GM19193 (cell line): ENCODE measurements around the gene COQ8A.

Experiments
- POLR2A ChIP-seq: IDR thresholded peaks from 4 replicates; pipeline ENCODE4 v1.6.1; 2011; ENCODE audit not compliant: insufficient read depth, insufficient read length; ENCODE audit errors: extremely low read depth

The COQ8A gene

GRCh38 chr1:226993814-226994585 lies 53.9 kb downstream of the COQ8A start:
- TF ChIP-seq POLR2A = no peak

GRCh38 chr1:226994586-226995364 lies 54.7 kb downstream of the COQ8A start:
- TF ChIP-seq POLR2A = no peak

GRCh38 chr1:226995365-226996332 lies 55.6 kb downstream of the COQ8A start:
- TF ChIP-seq POLR2A = no peak

GRCh38 chr1:227002531-227003049 lies 62.5 kb downstream of the COQ8A start:
- no peak for TF ChIP-seq POLR2A

GRCh38 chr1:227003165-227003564 lies 63.1 kb downstream of the COQ8A start:
- no peak for TF ChIP-seq POLR2A

GRCh38 chr1:227004796-227005195 lies 64.7 kb downstream of the COQ8A start:
- no peak for TF ChIP-seq POLR2A

- no peak for TF ChIP-seq POLR2A
Measured at GRCh38 chr1:227006226-227006796, 66.2 kb downstream of the COQ8A start.

- TF ChIP-seq POLR2A = no peak
Measured at GRCh38 chr1:227009937-227010336, 69.8 kb downstream of the COQ8A start.

GRCh38 chr1:227010645-227011044 lies 70.6 kb downstream of the COQ8A start:
- TF ChIP-seq POLR2A = no peak

- no peak for TF ChIP-seq POLR2A
Measured at GRCh38 chr1:227016990-227017389, 76.9 kb downstream of the COQ8A start.

GRCh38 chr1:227032396-227032795 lies 92.3 kb downstream of the COQ8A start:
- TF ChIP-seq POLR2A = no peak

GRCh38 chr1:227033880-227034279 lies 93.8 kb downstream of the COQ8A start:
- no peak for TF ChIP-seq POLR2A

- TF ChIP-seq POLR2A = no peak
Measured at GRCh38 chr1:227035316-227035715, 95.2 kb downstream of the COQ8A start.

GRCh38 chr1:227037121-227037520 lies 97.0 kb downstream of the COQ8A start:
- TF ChIP-seq POLR2A = no peak
